Nephron progenitor cell (in vitro differentiated cells): ENCODE results near the gene TOM1L2.
A peak's percentile ranks its signal among the peaks of the same experiment; 100 is the strongest.

Source experiments
- DNase-seq: peaks from one replicate; pipeline ENCODE4 v3.0.0; 2021
- H3K27ac Mint-ChIP-seq: 2 replicates; pipeline ENCODE4 v1.8.0; 2021; ENCODE audit warnings: mild to moderate bottlenecking, moderate library complexity, mixed read lengths
- H3K27me3 Mint-ChIP-seq: 2 replicates; pipeline ENCODE4 v1.8.0; 2021; ENCODE audit warnings: mild to moderate bottlenecking, low read depth, mixed read lengths; ENCODE audit not compliant: poor library complexity
- H3K36me3 Mint-ChIP-seq: 2 replicates; pipeline ENCODE4 v1.8.0; 2021; ENCODE audit warnings: low read depth, mixed read lengths
- H3K4me1 Mint-ChIP-seq: 2 replicates; pipeline ENCODE4 v1.8.0; 2021; ENCODE audit warnings: mixed read lengths
- H3K4me3 Mint-ChIP-seq: 2 replicates; pipeline ENCODE4 v1.8.0; 2021; ENCODE audit warnings: mild to moderate bottlenecking, moderate library complexity, mixed read lengths
- H3K9me3 Mint-ChIP-seq: 2 replicates; pipeline ENCODE4 v1.8.0; 2021; ENCODE audit warnings: mild to moderate bottlenecking, moderate library complexity, mixed read lengths
- CTCF ChIP-seq: fragments of 200-600 bp; sonication (generic); IDR thresholded peaks from 2 replicates; pipeline ENCODE4 v1.5.0; 2021; ENCODE audit warnings: antibody characterized with exemption

TOM1L2 gene

GRCh38 chr17:17906418-17907215, 65.6 kb downstream of the TOM1L2 start:
- no peak for DNase-seq
- Mint-ChIP-seq H3K4me1 (peaks cover 21% of the 10 kb centered on the region), H3K36me3 (peaks cover 5% of the 10 kb centered on the region), H3K27ac (peak overlapping the region; percentile 89), H3K9me3 (peaks cover 5% of the 10 kb centered on the region), H3K27me3 (peaks cover 7% of the 10 kb centered on the region), H3K4me3 (no peak overlapping the region)
- no peak for TF ChIP-seq CTCF

GRCh38 chr17:17905036-17905320, 67.2 kb downstream of the TOM1L2 start:
- Mint-ChIP-seq H3K27me3 (peaks cover 7% of the 10 kb centered on the region), H3K9me3 (no peaks in the 10 kb centered on the region), H3K27ac (peak overlapping the region; percentile 24), H3K36me3 (no peaks in the 10 kb centered on the region), H3K4me1 (peaks cover 24% of the 10 kb centered on the region), H3K4me3 (no peak overlapping the region)
- TF ChIP-seq CTCF = no peak
- DNase-seq = no peak

GRCh38 chr17:17904166-17905035, 67.8 kb downstream of the TOM1L2 start:
- TF ChIP-seq CTCF = no peak
- Mint-ChIP-seq H3K36me3 (no peaks in the 10 kb centered on the region), H3K27ac (no peak overlapping the region), H3K4me3 (no peak overlapping the region), H3K4me1 (peaks cover 24% of the 10 kb centered on the region), H3K27me3 (peaks cover 5% of the 10 kb centered on the region), H3K9me3 (no peaks in the 10 kb centered on the region)
- no peak for DNase-seq

- no peak for TF ChIP-seq CTCF
- H3K36me3 Mint-ChIP-seq = no peaks in the 10 kb centered on the region
- H3K27ac Mint-ChIP-seq = no peak overlapping the region
- DNase-seq = no peak
- no peak overlapping the region for H3K4me3 Mint-ChIP-seq
- no peaks in the 10 kb centered on the region for H3K9me3 Mint-ChIP-seq
- H3K4me1 Mint-ChIP-seq = peaks cover 24% of the 10 kb centered on the region
- H3K27me3 Mint-ChIP-seq = peaks cover 5% of the 10 kb centered on the region
These were observed 69.3 kb downstream of the TOM1L2 start for GRCh38 chr17:17902877-17903276.

GRCh38 chr17:17902376-17902775, 69.8 kb downstream of the TOM1L2 start:
- Mint-ChIP-seq H3K36me3 (peaks cover 4% of the 10 kb centered on the region), H3K27ac (no peak overlapping the region), H3K9me3 (no peaks in the 10 kb centered on the region), H3K27me3 (peaks cover 5% of the 10 kb centered on the region), H3K4me3 (no peak overlapping the region), H3K4me1 (peaks cover 25% of the 10 kb centered on the region)
- TF ChIP-seq CTCF = no peak
- DNase-seq = no peak
